GM21360 (cell line): ENCODE measurements around the gene TALDO1.
A peak's percentile ranks its signal among the peaks of the same experiment; 100 is the strongest.

Source experiments
- ATAC-seq: cut with Tn5 transposase; IDR thresholded peaks from one replicate; pipeline ENCODE4 v1.9.1; 2021; ENCODE audit warnings: mild to moderate bottlenecking, moderate library complexity; ENCODE audit not compliant: unreplicated experiment

TALDO1 gene

GRCh38 chr11:798093-798713 lies 50.9 kb downstream of the TALDO1 start, which contains the start of gene SLC25A22:
Gene SLC25A22, minus strand, starts transcription at chr11:798281. Its CDS starts 3,275 bp downstream, at chr11:795006.
- no peak for ATAC-seq

GRCh38 chr11:799641-800316 lies 52.5 kb downstream of the TALDO1 start:
- no peak for ATAC-seq

GRCh38 chr11:800473-800872 lies 53.2 kb downstream of the TALDO1 start:
- ATAC-seq, result no peak

- no peak for ATAC-seq
These were observed 54.0 kb downstream of the TALDO1 start for GRCh38 chr11:801097-801780.

GRCh38 chr11:802018-802617 lies 54.9 kb downstream of the TALDO1 start:
- no peak for ATAC-seq

GRCh38 chr11:802693-803466 lies 55.6 kb downstream of the TALDO1 start:
- ATAC-seq, result no peak

GRCh38 chr11:803467-803742 lies 56.1 kb downstream of the TALDO1 start:
- ATAC-seq, result no peak

- ATAC-seq, result no peak
These were observed 56.7 kb downstream of the TALDO1 start for GRCh38 chr11:803770-804598.

GRCh38 chr11:804599-804964 lies 57.3 kb downstream of the TALDO1 start:
- no peak for ATAC-seq

GRCh38 chr11:808427-809286 lies 61.4 kb downstream of the TALDO1 start:
- ATAC-seq, result no peak

GRCh38 chr11:809287-810039 lies 62.2 kb downstream of the TALDO1 start, which contains the start of gene RPLP2:
Gene RPLP2, plus strand, starts transcription at chr11:809967. Its CDS starts 268 bp downstream, at chr11:810235.
- peak; percentile 68 for ATAC-seq

GRCh38 chr11:810040-810567 lies 62.8 kb downstream of the TALDO1 start:
- no peak for ATAC-seq

GRCh38 chr11:811446-812245 lies 64.4 kb downstream of the TALDO1 start:
- ATAC-seq, result no peak

- no peak for ATAC-seq
These were observed 65.1 kb downstream of the TALDO1 start for GRCh38 chr11:812390-812789.

- ATAC-seq, result no peak
These were observed 65.8 kb downstream of the TALDO1 start for GRCh38 chr11:813072-813455.

- ATAC-seq, result no peak
These were observed 66.3 kb downstream of the TALDO1 start for GRCh38 chr11:813456-814096.
